ENCODE measurements around the gene ARFGEF3.

ARFGEF3 gene

DNA sequence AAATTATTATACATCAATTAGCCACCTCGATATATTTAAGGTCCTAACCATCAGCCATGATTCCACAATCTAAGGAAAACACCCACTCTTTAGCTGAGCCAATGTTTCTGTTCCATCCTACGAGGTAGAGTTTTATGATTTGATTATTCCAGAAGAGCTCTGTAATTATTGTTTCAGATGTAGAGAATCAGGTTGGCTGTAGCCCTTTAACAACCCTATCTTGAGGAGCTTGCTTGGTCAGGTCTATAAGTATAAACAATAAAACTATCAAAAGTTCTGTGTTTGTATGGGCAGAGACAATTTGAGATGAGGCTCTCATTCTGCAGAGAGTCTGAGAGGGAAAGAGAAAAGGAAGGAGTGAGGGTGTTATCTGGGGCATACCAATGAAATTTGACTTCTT, 56.7 kb downstream of the ARFGEF3 start, which contains the start of gene PBOV1:
Gene PBOV1 (minus strand): TSS at position 43 of the 400 bp plus-strand sequence. CDS start 96 bp downstream, outside the sequence.
- no peak for DNase-seq

DNA sequence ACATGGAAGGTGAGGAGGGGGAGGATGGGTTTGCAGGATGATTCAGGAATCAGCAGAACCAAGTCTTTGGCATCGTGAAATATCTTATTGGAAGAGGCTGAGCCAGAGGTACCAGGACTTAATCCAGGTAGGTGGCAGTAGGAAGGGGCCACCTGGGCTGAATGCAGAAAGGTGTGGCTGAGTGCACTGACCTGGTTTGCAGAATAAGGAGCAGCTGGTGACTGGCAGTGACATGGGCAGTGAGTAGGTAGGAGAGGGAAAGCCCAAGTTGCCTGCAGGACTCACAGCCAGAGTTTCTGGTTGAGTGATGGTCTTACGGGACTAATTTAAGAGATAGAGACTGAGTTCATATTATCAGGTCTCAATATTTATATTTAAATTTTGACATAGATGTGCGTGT, 57.7 kb downstream of the ARFGEF3 start:
- DNase-seq: no peak

DNA sequence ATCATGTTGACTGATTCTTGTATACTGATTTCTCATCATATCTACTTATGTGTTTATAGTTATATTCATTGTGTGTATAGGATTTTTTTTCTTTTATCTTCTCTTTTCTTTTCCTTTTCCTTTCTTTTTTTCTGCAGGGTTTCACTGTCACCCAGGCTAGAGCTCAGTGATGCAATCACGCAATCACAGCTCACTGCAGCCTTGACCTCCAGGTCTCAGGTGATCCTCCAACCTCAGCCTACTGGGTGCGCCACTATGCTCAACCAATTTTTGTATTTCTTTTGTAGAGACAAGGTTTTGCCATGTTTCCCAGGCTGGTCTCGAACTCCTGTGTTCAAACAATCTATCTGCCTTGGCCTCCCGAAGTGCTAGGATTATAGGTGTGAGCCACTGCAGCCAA, 58.2 kb downstream of the ARFGEF3 start:
- no peak for DNase-seq

DNA sequence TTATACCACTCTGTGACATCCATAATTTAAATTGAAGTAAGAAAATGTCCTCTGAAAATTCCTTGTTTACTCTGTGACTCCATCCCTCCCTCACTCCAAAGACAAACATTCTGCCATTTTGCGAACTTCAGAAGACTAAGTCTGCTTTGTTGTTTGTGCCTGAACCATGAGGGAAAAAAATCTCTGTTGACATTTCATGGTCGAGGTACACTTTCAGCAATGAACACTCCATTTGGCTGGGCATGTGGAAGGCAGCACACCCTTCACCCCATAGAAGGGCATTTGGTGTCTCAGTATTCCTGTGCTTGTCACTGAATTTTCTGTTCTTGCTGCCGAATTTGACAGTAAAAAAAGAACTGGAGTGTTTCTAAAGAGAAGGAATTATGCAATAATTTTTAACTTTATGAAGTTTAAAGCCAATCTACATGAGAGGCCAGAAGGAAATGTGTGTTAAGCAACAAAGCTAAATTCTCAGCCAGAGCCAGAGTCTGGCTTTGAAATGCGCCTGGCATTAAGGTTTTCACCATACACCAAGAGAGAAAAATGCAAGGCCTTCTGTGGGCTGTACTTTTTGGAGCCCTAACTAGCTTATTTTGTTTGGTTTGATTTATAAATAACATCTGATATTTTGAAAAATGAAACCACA, 61.3 kb downstream of the ARFGEF3 start:
- DNase-seq: no peak

DNA sequence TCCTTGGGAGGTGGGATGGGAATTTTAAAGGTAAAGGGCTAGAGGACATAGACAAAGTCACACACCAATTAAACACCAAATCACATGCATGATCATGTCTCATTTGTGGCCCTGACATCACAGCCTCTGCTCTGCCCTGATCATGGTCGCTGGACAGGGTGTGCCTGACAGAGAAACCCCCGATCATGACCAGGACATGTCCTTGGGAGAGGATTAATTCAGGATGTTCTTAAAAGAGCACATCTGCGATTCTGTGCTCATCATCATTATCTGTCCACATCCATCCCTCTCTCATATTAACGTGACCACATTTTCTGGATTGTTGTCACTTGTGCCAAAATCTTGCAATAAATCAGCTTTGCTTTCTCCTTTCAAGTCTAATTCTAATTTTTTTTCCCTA, 64.2 kb downstream of the ARFGEF3 start:
- DNase-seq: no peak

DNA sequence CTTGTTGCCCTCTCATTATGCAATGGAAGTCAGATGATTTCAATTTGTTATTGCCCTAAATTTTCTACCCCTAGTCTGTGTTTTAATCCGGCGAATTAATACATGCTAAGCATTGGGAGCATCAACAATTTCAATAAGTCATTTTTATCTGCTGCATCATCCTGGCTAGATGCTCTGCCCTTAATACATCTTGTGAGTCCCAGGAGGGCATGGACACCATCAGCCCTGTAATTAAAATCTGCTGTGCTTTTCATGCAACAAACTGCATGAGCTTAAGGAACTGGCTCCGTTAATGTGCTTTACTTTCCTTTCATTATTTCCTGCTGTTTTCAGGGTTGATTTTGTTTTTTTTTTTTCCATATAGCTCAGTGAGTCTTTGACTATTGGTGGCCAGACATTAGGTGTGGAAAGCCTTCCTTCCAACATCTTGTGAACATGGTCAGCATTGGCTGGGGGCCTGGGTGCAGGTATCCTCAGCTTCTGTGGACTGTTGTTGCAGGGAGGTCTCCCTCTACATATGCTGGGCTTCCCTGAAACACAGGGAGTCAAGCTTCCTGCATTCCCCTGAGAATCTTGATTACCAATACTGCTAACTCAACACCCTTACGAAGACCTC, 65.1 kb downstream of the ARFGEF3 start:
- DNase-seq: no peak

DNA sequence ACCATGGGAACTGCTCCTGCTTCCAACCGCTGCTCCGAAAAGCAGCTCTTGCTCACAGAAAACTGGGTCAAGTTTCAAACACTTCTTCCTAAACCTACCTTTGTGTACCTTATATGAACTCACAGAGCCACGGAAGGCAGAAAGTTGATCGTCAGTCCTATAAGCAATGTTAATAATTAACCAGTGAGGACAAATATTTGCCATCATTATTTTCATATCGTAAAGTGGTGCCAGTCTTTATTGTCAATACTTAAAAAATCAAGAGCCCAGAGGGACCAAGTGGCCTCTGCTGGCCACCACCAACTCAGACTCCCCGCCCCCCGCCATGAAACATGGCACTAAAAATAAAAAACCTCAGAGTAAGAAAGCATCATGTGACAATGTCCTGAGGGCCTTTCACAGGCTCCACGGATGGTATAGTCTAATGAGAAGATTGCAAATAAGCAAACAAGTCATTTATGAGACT, 65.6 kb downstream of the ARFGEF3 start:
- DNase-seq: no peak

DNA sequence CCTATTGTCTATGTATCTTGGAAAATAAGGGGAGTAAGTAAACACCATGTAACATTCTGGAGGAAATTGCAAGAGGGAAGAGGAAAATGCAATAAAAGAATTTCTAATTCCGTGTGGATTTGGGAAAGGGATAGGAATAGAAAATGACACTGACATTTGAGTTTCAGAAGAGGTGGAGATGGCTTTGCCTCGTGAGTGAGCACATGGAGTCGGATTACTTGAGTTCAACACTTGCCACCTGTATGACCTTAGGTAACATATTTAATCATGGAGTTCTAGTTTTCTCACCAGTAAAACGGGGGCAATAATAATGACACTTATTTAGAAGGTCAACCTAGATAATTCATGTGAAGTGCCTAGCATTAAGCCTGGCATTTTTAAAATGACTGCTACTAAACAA, 67.3 kb downstream of the ARFGEF3 start:
- no peak for DNase-seq

DNA sequence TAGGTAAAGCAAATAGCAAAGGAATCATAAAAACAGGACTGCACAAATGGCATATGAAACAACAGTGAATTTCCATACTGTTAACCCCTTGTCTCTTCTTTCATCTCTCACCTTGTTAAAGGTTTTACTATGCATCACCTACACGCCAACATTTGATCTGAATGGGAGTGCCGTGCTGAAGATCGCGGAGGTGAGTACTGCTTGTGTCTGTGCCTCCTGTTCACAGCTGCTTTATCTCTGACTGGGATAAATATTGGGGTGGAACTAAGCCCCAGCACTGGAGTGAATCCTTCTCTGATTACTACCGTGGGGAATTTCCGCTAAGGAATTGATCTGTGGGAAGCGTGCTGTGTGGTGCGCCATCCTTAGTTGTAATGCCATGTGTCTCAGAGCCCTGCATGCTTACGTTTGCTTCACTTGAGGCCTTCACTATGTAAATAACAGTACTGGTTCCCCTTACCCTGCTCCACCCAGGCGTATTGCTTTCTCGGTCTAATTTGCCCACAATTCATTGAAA, 68.0 kb downstream of the ARFGEF3 start:
- DNase-seq: no peak

DNA sequence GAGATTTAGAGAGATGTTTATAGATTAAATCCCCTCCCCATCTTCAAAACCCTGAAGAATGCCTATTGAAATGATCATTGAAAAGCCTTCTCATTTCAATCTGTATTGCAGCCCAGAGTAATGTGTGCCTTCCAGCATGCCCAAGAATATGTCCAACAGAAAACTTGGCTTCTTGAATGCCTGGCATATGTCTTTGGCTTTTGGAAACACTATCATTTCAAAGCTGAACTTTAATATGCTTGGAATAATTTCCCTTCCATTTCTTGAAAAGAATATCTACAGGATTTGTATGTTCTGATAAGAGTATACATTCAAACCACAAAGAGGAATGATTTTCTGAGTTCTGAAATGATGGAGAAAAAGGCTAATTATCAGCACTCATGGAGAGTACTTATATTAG, 68.5 kb downstream of the ARFGEF3 start:
- no peak for DNase-seq

DNA sequence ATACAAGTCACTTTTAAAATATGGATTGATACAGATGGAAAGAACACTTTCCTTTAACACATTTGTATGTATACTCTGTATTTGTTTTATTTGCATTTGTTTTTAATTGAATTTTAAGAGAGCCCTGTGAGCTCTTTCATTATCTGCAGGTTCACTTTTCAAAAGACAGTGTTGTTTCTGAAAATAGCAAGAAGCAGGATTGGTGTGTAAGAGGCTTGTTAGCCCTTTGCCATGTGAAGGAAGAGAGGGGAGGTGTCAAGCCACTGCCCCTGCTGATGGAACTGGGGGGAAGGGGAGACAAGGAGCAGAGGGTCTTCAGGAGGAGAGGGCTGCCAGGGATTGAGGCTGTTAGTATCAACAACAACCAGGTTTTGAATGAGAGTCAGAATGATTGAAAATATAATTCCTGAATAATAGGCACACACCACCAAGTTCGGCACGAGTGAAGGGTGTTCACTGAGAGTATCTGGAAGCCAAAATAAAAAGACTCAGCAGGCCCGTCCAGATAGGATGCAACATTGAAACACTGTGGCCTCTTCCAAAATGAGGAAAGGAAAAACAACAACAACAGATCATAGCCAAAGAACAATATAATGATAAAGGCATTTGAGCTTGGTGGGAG, 69.1 kb downstream of the ARFGEF3 start:
- no peak for DNase-seq

DNA sequence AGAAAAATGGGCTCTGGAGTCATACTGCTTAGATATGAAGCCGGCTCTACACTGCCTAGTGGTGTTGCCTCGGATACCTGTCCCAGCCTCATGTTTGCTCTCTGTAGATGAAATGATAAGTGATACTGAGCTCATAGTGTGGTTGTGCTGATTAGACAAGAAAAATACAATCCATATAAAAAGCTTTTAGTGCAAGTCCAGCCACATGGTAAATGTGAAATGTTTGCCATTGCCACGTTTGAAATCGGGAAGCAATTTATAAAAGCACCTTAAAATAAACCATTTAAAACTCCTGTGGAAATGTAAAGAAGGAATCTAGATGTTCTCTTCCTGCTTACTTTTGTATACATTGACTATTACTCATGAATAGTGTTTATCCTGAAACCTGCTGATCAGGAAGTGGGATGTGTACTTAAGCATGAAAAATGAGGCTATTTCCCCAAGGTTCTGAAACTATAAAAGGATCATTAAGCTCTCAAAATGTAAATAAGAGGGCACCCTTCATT, 69.7 kb downstream of the ARFGEF3 start:
- DNase-seq: no peak

DNA sequence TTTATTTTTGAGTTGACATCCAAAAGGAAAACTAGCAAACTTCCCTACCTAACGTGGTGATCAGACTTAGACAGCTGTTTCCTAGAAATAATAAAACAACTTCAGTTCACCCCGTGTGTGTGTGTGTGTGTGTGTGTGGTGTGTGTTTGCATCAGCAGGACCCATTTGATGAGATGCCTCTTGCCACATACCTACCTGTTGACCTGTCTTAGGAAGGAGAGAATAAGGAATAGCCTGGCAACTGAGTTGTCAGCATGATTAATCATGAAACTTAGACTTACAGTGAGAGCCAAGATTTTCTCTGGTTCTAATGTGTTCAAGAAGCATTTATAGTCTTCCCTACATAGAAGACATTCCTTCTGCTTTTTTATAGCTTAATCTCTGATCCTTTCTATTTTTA, 72.6 kb downstream of the ARFGEF3 start:
- no peak for DNase-seq

DNA sequence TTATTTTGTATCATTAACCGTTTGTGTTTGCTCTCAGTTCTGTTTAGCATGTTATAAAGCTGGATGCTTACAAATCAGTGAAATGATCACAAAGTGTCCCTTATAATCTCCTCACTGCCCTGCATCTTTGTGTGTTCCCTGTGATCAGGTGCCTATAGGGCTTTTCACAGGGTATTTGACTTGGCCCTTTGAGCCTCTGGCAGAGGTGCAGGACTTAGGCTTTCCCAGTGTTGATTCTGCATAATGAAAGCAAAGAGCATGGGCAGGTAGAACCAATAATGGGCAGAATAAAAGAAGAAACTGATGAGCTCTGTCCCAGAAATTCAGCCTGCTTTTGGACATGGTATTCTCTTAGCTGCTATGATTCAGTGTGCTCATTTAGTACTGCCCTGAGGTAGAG, 73.5 kb downstream of the ARFGEF3 start:
- DNase-seq: no peak

DNA sequence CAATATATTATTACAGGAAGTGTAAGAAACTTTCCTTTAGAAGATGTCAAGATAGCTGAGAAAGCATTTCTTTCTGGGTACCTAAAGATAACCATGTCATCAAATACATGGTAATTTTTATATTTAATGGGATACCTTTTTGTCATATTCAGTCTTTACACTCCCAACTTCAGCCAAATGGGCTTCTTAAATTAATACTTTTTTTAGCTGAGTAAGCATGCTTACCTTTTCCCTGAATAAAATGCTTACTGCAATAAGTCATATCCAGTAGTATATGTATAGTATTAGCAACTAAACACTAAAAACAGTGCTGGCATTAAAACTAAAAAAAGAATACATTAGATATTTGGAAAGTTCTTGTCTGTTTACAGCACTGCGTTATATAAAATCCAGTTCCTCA, 74.0 kb downstream of the ARFGEF3 start:
- DNase-seq: no peak

DNA sequence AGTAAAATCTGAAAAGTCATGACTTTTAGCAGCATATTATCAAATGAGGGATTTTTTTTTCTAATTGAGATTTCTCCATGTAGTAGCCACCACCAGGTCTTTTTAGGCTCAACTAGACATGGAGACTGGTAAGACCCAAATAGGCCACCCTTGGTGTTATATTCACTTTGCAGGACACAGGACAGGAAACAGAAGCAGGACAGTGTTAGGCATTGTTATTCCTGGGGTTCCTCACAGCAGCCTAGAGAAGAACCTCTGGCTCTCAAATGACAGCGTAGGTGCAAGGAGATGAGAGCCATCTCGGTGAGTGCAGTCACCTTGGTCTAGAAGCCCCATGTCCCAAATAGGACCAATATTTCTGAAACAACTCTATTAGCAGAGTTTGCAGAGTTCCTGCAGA, 75.7 kb downstream of the ARFGEF3 start:
- no peak for DNase-seq

DNA sequence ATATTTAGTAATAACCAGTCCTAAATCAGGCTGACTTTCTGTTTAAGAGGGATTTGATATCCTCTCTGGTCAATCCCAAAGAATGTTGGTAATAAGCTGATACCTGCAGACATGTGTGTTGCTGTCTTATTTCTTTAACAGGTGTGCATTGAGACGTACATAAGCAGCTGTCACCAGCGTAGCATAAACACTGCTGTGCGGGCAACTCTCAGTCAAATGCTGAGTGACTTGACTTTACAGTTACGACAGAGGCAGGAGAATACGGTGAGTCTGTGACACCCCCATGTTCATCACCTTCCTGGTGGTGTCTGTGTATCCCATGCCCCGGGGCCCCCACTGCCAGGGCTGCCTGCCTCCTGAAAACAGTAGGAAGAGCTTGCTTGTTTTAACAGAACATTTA, 76.6 kb downstream of the ARFGEF3 start:
- no peak for DNase-seq

DNA sequence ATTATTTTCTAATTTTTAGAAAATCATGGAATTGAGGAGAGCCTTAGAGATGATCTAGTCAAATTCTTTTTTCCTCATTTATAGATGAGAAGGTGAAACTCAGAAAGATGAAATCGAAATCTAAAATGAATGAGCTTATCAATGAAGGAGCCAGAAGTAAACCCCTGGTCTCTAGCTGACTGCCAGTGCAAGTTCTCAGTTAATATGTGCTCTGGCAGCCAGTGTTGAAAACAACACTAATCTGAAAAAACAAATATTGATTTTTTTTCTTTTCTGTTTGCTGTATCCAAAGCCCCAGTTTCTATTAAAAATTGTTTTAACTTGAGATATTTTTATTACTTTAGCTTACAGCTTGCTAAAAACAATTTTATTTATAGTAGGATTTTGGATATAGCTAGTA, 78.0 kb downstream of the ARFGEF3 start:
- DNase-seq: no peak

DNA sequence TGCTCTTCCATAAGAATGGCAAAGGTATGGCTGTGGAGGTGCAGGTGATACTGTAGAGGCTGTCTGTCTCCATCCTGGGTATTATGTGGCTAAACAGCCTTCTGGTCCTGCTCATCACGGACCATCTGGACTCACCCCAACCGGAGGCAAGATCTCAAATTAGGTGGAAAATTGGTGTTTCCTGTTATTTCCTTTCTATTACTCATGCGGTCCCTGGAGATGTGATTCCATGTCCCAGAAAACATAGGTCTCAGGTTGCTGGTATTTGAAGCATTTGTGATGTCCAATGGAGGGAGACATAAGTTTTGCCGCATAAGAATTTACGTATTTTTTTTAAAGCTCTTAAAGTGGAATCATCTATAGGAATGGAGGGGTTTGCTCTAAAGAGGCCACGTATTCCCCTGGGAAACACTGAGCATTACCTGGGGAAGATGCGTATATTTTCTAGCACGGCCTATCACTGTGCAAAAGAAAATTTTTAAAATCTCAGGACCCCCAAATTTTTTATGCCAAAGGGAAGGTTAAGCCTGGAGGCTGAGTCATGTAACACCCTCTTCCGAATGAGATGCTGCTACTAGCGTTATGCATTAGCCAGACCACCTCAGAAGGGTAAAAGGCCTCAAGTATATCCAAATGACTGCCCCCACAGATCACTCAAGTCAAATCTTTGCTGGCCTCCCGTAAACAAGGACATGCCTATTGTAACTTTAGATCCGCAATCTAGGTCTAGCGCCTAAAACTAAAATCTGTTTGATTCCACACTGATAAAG, 78.9 kb downstream of the ARFGEF3 start:
- no peak for DNase-seq

DNA sequence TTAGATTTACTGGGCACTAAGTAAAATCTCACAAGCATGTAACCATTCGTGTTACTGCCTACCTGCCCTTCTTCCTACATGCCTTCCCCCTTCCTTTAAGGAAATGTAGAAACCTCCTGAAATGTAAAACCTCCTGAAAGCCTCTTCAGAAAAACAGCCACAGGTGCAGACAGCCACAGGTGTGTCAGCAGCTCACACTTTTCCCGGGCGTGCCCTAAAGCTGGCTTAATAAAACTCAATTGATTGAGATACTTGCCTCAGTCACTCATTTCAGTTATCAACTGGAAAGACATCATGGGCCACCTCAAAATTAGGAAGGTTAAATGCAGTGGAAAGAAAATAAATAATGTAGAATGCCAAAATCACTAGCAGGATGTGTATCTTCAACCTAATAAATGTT, 79.6 kb downstream of the ARFGEF3 start:
- DNase-seq: no peak

DNA sequence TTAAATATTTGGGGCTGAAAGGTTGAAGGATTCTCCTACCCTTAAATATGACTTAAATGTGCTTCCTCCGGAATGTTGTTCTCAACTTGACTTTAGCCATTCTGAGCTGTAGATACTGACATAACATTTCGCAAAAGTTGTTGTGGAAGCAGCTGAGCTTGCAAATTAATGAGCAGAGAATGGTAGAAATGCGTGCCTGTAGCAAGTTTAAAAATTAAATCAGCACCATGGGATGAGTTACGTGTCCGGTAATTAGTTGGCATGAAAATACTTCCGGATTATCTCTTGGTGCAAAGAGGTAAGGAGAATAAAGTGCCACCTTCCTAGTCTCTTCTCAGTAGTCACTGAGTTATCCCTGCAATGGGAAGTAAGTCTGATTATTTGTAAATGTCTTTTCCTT, 80.2 kb downstream of the ARFGEF3 start:
- DNase-seq: no peak

DNA sequence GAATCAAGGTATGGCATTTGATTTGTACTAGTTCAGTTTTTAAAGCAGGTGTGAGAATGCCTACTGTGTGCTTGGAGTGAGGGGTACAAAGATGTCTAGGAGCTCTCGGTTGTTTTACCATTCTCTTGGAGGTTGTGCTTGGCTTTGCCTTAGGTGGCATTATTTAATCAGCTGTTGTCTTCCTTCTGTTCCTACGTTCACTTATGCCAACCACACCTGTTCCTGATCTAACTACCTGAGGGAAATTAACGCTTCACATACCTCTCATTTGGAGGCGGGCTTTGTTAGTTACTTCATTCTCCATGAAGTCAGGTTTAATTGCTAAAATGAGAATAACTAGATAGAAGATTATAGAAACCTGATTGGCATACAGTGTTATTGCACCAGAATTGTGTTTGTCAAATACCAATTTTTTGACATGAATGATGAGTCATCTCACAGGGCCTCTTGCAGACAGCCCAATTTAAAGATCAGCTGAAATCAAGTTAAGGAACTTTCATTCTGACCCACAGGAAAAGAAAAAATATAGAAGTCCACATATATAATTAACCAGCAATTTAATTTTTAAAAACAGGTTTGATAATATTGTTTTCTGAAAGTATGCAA, 81.4 kb downstream of the ARFGEF3 start:
- no peak for DNase-seq

DNA sequence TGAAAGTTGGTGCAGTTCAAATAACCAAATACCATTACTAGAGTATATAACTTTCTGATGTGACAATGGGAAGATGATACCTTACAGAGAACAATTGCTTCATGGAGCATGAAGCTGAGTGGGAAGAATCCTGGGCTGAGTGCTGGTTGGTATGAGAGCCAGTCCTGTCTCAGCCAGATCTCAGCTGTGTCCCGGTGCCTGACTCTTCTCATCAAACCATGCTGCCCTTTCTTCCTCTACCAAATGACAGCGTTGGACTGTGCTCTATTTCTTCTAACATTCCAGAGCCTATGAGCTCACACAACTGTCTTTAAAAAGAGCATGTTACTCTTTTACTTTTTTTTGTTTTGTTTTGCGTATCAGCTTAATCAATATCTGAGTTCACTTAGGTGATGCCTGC, 84.0 kb downstream of the ARFGEF3 start:
- no peak for DNase-seq
